A673 (cell line): ENCODE measurements around the gene RRP8.

Experiments
- CTCF ChIP-seq: fragments of 300-800, 200-600 bp; sonication (generic); conservative IDR thresholded peaks from 2 replicates; pipeline ENCODE4 v1.5.1; 2017; ENCODE audit warnings: low read depth, mild to moderate bottlenecking, antibody characterized with exemption, low read length, moderate library complexity, mixed read lengths
- EZH2 ChIP-seq: fragments of 200-600 bp; sonication (generic); IDR thresholded peaks from 2 replicates; pipeline ENCODE4 v1.6.1; 2017; ENCODE audit warnings: borderline replicate concordance, low read depth, mild to moderate bottlenecking, mixed read lengths, antibody characterized with exemption, low read length; ENCODE audit not compliant: poor library complexity, severe bottlenecking

DNA sequence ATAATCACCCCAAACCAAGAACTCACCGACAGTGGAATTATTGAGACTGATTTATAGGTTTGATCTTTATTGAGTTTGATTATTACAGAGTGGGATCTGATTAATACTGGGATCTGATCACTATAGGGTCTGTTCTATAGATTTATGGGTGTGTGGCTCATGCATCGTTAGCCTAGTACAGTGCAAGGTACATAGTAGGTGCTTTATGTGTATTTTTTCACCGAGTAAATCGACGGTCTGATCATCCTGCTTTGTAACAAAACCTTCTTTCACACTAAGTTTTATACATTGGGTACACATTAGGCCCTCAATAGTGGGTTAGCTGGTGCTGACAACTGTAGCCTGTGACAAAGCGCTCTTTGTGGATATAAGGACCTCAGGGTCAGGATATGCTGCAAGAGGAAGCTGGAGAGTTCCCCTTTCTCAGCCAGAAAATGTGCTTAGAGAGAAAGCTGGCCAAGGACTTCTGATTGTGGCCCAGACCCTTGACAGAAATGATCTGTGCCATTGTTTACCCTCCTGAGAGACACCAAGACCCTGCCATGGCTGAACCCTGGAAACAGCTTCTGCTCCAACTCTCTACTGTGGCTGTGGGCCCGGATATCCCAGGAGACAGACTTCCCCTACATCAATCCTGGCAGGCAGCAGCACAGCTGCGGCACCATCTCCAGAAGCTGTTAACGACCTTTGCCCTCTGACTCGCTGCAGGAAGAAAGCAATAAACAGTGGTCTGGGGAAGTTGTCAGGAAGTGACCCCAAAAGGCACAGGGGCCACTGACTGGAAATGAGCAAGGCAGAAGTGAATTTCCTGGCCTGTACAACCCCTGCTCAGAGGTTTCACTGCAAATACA, 31.9 kb upstream of the RRP8 start:
- TF ChIP-seq EZH2 = no peak
- no peak for TF ChIP-seq CTCF
